HCT116 (cell line): ENCODE data around the gene SPPL2C. TPM values are rescaled to one million over a fixed set of nuclear protein-coding genes. Genes with fewer than 3 reads are reported as not detected.

Experiments
- ATAC-seq: fragments of 200-7000 bp; cut with Tn5 transposase; 2 replicates; pipeline ENCODE4 v1.9.1; 2020; ENCODE audit warnings: mild to moderate bottlenecking, moderate library complexity
- BruUV-seq: library from RNA; stranded (reverse); fragments of 400-500 nt; replicated peaks from 2 replicates; lab custom pipeline; 2021; lab: Mats Ljungman, UMichigan
- CTCF ChIA-PET: fragments of 300-600 bp; sonication (Branson Sonifier 250); formaldehyde crosslinking; loops from one replicate; lab custom pipeline; 2021; ENCODE audit warnings: antibody characterized with exemption; lab: Charles Lee
- POLR2A ChIA-PET: fragments of 300-600, 350-600 bp; sonication (Branson Sonifier 250); formaldehyde crosslinking; loops from one replicate; lab custom pipeline; 2021; ENCODE audit warnings: antibody characterized with exemption; lab: Charles Lee
- RAD21 ChIA-PET, 2 experiments: fragments of 300-600 bp; sonication (Branson Sonifier 250); formaldehyde crosslinking; loops; one replicate each; lab custom pipeline; 2023; ENCODE audit warnings: low total read pairs in 2 of 2; ENCODE audit not compliant: uncharacterized antibody in 2 of 2, unreplicated experiment in 2 of 2, low non-redundant PET in 1 of 2; lab: Charles Lee
- DNase-seq: peaks from one replicate; pipeline ENCODE4 v3.0.0-alpha.2; 2010; ENCODE audit warnings: low read depth, low spot score
- H2AFZ ChIP-seq: fragments of 200-600 bp; shearing (Covaris generic), sonication (generic); 2 replicates; pipeline ENCODE4 v1.6.1; 2017; ENCODE audit warnings: low read depth, mixed run types, mixed read lengths, antibody characterized with exemption, low read length; ENCODE audit not compliant: poor library complexity, severe bottlenecking
- H3K27ac ChIP-seq: 2 replicates; pipeline ENCODE4 v1.5.1; 2012; ENCODE audit warnings: low read depth, low read length
- H3K27me3 ChIP-seq: fragments of 200-600 bp; sonication (generic); 2 replicates; pipeline ENCODE4 v1.6.1; 2016; ENCODE audit warnings: mixed run types, low read length, mixed read lengths; ENCODE audit not compliant: insufficient read depth
- H3K36me3 ChIP-seq, 2 experiments: fragments of 200-500 bp in 1 of 2; fragments of 200-600 bp in 1 of 2; sonication (Bioruptor generic) in 1 of 2; sonication (generic) in 1 of 2; 2 replicates each; pipeline versions ENCODE4 v1.5.1 to v1.6.1; 2014 to 2016; ENCODE audit warnings: low read length in 2 of 2, inconsistent platforms in 1 of 2, mixed read lengths in 1 of 2, mixed run types in 1 of 2; ENCODE audit not compliant: insufficient read depth in 2 of 2, control insufficient read depth in 1 of 2
- H3K4me1 ChIP-seq, 2 experiments: fragments of 200-600 bp in 1 of 2; sonication (generic) in 1 of 2; 2 replicates each; pipeline versions ENCODE4 v1.5.1 to v1.6.1; 2012 to 2017; ENCODE audit warnings: low read length in 2 of 2, inconsistent platforms in 1 of 2, mild to moderate bottlenecking in 1 of 2, mixed read lengths in 1 of 2, mixed run types in 1 of 2, moderate library complexity in 1 of 2; ENCODE audit not compliant: insufficient read depth in 2 of 2, control insufficient read depth in 1 of 2
- H3K4me2 ChIP-seq: fragments of 200-600 bp; sonication (generic); 2 replicates; pipeline ENCODE4 v1.6.1; 2017; ENCODE audit warnings: mixed run types, low read length, mixed read lengths
- H3K4me3 ChIP-seq, 2 experiments: fragments of 200-600 bp in 1 of 2; sonication (generic) in 1 of 2; replicated peaks in 1 of 2; 2 replicates each; pipeline ENCODE4 v1.5.1; 2011 to 2016; ENCODE audit warnings: low read length in 2 of 2, control low read depth in 1 of 2, low read depth in 1 of 2, mild to moderate bottlenecking in 1 of 2, mixed read lengths in 1 of 2, mixed run types in 1 of 2
- H3K79me2 ChIP-seq: fragments of 200-600 bp; sonication (generic); 2 replicates; pipeline ENCODE4 v1.6.1; 2017; ENCODE audit warnings: mild to moderate bottlenecking, mixed run types, low read length, moderate library complexity, mixed read lengths; ENCODE audit not compliant: insufficient read depth
- H3K9ac ChIP-seq: fragments of 200-600 bp; sonication (generic); 2 replicates; pipeline ENCODE4 v1.6.1; 2016; ENCODE audit warnings: low read length, mixed read lengths
- H3K9me2 ChIP-seq: fragments of 200-600 bp; sonication (generic), shearing (Covaris generic); 2 replicates; pipeline ENCODE4 v1.6.1; 2017; ENCODE audit warnings: mixed run types, mild to moderate bottlenecking, moderate library complexity; ENCODE audit not compliant: insufficient read depth
- H3K9me3 ChIP-seq, 2 experiments: fragments of 200-500 bp in 1 of 2; fragments of 200-600 bp in 1 of 2; sonication (Bioruptor generic) in 1 of 2; sonication (generic) in 1 of 2; 2 replicates each; pipeline ENCODE4 v1.6.1; 2014 to 2017; ENCODE audit warnings: low read length in 2 of 2, mixed read lengths in 2 of 2, inconsistent platforms in 1 of 2, low read depth in 1 of 2, mild to moderate bottlenecking in 1 of 2, mixed run types in 1 of 2, moderate library complexity in 1 of 2; ENCODE audit not compliant: control insufficient read depth in 1 of 2, insufficient read depth in 1 of 2
- H4K20me1 ChIP-seq: fragments of 200-600 bp; sonication (generic), shearing (Covaris generic); 2 replicates; pipeline ENCODE4 v1.6.1; 2017; ENCODE audit warnings: mixed run types, mild to moderate bottlenecking, moderate library complexity; ENCODE audit not compliant: insufficient read depth
- CBX3 ChIP-seq: IDR thresholded peaks from 2 replicates; pipeline ENCODE4 v1.6.1; 2012; ENCODE audit warnings: low read depth
- CEBPB ChIP-seq: IDR thresholded peaks from 2 replicates; pipeline ENCODE4 v1.6.1; 2012; ENCODE audit warnings: low read depth
- EGR1 ChIP-seq: IDR thresholded peaks from 2 replicates; pipeline ENCODE4 v1.6.1; 2012; ENCODE audit warnings: low read depth
- ELF1 ChIP-seq: IDR thresholded peaks from 2 replicates; pipeline ENCODE4 v1.6.1; 2012; ENCODE audit warnings: low read depth, borderline replicate concordance
- EZH2phosphoT487 ChIP-seq: fragments of 200-600 bp; IDR thresholded peaks from 2 replicates; pipeline ENCODE4 v1.6.1; 2018; ENCODE audit warnings: antibody characterized with exemption, borderline replicate concordance
- FOSL1 ChIP-seq: IDR thresholded peaks from 2 replicates; pipeline ENCODE4 v1.6.1; 2012; ENCODE audit warnings: low read depth
- JUND ChIP-seq: IDR thresholded peaks from 2 replicates; pipeline ENCODE4 v1.6.1; 2012
- MAX ChIP-seq: IDR thresholded peaks from 2 replicates; pipeline ENCODE4 v1.6.1; 2012
- POLR2A ChIP-seq: IDR thresholded peaks from 2 replicates; pipeline ENCODE4 v1.7.0; 2011; ENCODE audit warnings: borderline replicate concordance; ENCODE audit not compliant: insufficient read depth, insufficient read length; ENCODE audit errors: extremely low read depth
- SIN3A ChIP-seq: IDR thresholded peaks from 2 replicates; pipeline ENCODE4 v1.6.1; 2012; ENCODE audit warnings: low read depth
- TCF7L2 ChIP-seq: IDR thresholded peaks from 2 replicates; pipeline ENCODE4 v1.7.0; 2011; ENCODE audit warnings: borderline replicate concordance, inconsistent platforms; ENCODE audit not compliant: insufficient read depth, insufficient read length; ENCODE audit errors: extremely low read depth
- ZBTB33 ChIP-seq: IDR thresholded peaks from 2 replicates; pipeline ENCODE4 v1.6.1; 2011; ENCODE audit warnings: mild to moderate bottlenecking, low read length, moderate library complexity; ENCODE audit not compliant: insufficient replicate concordance; ENCODE audit errors: extremely low read depth
- ZFX ChIP-seq: fragments of 450-650 bp; IDR thresholded peaks from 2 replicates; pipeline ENCODE4 v1.6.1; 2017
- intact Hi-C: fragments of 100-400 bp; cut with micrococcal nuclease; formaldehyde crosslinking; loops from 2 replicates; pipeline ENCODE4 v1.10.0; 2022
- total RNA-seq: library from RNA; stranded (reverse); gene quantifications from one replicate; pipeline ENCODE4 v1.2.1, GENCODE V29; 2021; ENCODE audit not compliant: unreplicated experiment
- TF ChIP-seq, protein P1 (sequence below): IDR thresholded peaks from 2 replicates; pipeline ENCODE4 v1.6.1; 2012; ENCODE audit warnings: low read depth

SPPL2C gene
- total RNA-seq, 1 experiment from 2014 or later = not detected

- TSS peak; percentile 97 for BruUV-seq
- no peaks in the 10 kb centered on the region for H3K27me3 ChIP-seq
- H2AFZ ChIP-seq = peak overlapping the region; percentile 75
- peak overlapping the region; percentile 98 for H3K4me2 ChIP-seq
- H3K36me3 ChIP-seq = no peaks in the 10 kb centered on the region
- H3K4me1 ChIP-seq = peaks cover 3 to 20% of the 10 kb centered on the region in 2 experiments; a peak in 2 of 4 replicates
- H3K9me2 ChIP-seq = no peaks in the 10 kb centered on the region
- peak overlapping the region; percentile 42 to 93 for H3K4me3 ChIP-seq
- no peaks in the 10 kb centered on the region for H3K9me3 ChIP-seq
- TF ChIP-seq CEBPB (no peak), ZFX (no peak), SIN3A (no peak; the same call in 1 of the 2 replicates), JUND (no peak), CBX3 (no peak), ELF1 (no peak), POLR2A (no peak), EZH2phosphoT487 (no peak), ZBTB33 (no peak), EGR1 (no peak), FOSL1 (no peak), MAX (no peak), TCF7L2 (no peak)
- TF ChIP-seq, protein P1, sequence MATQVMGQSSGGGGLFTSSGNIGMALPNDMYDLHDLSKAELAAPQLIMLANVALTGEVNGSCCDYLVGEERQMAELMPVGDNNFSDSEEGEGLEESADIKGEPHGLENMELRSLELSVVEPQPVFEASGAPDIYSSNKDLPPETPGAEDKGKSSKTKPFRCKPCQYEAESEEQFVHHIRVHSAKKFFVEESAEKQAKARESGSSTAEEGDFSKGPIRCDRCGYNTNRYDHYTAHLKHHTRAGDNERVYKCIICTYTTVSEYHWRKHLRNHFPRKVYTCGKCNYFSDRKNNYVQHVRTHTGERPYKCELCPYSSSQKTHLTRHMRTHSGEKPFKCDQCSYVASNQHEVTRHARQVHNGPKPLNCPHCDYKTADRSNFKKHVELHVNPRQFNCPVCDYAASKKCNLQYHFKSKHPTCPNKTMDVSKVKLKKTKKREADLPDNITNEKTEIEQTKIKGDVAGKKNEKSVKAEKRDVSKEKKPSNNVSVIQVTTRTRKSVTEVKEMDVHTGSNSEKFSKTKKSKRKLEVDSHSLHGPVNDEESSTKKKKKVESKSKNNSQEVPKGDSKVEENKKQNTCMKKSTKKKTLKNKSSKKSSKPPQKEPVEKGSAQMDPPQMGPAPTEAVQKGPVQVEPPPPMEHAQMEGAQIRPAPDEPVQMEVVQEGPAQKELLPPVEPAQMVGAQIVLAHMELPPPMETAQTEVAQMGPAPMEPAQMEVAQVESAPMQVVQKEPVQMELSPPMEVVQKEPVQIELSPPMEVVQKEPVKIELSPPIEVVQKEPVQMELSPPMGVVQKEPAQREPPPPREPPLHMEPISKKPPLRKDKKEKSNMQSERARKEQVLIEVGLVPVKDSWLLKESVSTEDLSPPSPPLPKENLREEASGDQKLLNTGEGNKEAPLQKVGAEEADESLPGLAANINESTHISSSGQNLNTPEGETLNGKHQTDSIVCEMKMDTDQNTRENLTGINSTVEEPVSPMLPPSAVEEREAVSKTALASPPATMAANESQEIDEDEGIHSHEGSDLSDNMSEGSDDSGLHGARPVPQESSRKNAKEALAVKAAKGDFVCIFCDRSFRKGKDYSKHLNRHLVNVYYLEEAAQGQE = no peak
- ChIA-PET POLR2A (interaction anchor here (0.6 kb wide), 1 partner anchor 52 kb away, joined by 3 read pairs; no protein-coding TSS in a partner anchor), RAD21 (no interaction called here), CTCF (interaction anchor here (0.9 to 2.5 kb wide), 5 partner anchors 14 to 253 kb away, joined by 3 to 11 read pairs (median 5); no protein-coding TSS in a partner anchor)
- H3K27ac ChIP-seq = peak overlapping the region; percentile 23; the same call in 1 of the 2 replicates
- H4K20me1 ChIP-seq = no peaks in the 10 kb centered on the region
- DNase-seq (no peak), ATAC-seq (no peak)
- peak overlapping the region; percentile 61 for H3K9ac ChIP-seq
- 0 out of 2 replicates have a peak, but pooled peaks cover 4% of the 10 kb centered on the region for H3K79me2 ChIP-seq
- intact Hi-C loops = no loop called here
Observed at GRCh38 chr17:45893725-45894021, 49.0 kb downstream of the SPPL2C start.
